Activated CD4-positive, alpha-beta T cell treated with anti-CD3 and anti-CD28 coated beads, Interleukin-2, Interleukin-4, amounts not matched to agents 100 ng/mL and 50 ng/mL, durations not matched to agents 16 hours and 8 hours (primary cell): ENCODE measurements around the gene DST.

Source experiments
- DNase-seq: peaks from one replicate; pipeline ENCODE4 v3.0.0-alpha.2; 2020; ENCODE audit warnings: low spot score

DST gene

GRCh38 chr6:56642366-56643261 lies at the start of gene DST:
Gene DST (minus strand): TSS chr6:56642889.
- DNase-seq: no peak

GRCh38 chr6:56691814-56692213 lies 49.1 kb upstream of the DST start:
- no peak for DNase-seq

DNA sequence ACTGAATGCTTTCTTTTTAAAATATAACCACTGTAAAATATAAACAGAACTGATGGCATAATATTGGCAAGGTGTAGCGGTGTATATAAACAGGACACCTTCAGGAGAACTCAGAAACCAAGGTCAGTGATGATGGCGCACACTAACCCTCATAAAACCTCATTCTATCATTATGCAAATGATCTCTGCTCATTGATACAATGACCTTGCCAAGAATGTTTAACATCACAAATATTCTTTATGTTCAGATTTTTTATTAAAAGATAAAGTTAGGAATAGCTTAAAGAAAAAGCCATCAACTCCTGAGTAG lies 48.6 kb upstream of the DST start:
- no peak for DNase-seq

GRCh38 chr6:56690519-56691285 lies 48.0 kb upstream of the DST start:
- DNase-seq: no peak

DNA sequence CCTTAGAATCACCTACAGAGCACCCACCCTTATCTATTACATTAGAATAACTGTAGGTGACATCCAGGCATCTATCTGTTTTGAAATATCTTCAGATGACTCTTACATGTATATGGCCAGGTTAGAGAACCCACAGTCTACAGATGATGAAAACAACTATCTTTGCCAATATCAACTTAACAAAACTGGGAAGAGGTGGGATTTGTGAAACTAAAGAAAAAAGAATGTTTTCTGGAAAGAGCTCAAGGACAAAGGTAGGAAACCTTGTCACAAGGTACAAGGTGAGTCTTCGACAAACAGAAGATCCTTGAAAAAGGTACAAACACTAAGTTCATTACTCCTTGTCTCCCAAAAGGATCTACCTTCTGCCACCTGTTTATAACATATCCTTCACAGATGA lies 47.0 kb upstream of the DST start:
- no peak for DNase-seq

DNA sequence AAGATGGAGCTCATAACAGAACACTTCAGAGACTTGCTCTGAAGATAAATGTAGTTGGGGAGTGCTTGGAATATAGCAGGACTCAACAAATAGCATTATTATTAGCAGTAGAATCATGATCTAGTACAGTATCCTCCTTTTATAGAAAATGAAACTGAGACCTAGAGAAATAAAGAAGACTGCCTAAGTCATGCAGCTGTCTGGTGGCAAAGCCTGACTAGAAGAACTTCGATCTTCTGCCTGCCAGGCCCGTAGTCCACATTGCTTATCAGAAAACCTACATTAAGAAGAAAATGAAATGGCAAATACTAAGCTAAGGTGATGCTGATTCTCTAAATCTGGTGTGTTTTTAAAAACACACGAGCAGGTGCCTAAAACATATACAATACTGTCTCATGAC lies 46.4 kb upstream of the DST start:
- DNase-seq: no peak

DNA sequence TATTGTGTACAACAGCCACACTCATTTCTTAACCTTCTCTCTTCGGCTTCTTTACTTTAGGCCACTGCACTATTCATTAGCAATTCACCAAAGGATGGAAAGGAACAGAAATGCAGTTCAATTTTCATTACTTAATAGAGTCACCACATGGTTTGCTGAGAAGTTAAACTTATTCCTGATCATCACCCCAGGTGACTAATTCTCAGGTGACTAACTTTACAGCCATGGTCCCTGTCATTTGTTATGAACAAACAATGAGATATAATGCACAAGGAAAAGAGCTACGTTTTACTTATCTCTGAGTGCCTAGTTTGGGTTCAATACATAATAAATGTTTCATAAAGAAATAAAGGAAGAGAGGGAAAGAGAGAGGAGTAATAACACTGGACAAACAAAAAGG lies 45.8 kb upstream of the DST start:
- DNase-seq: no peak

DNA sequence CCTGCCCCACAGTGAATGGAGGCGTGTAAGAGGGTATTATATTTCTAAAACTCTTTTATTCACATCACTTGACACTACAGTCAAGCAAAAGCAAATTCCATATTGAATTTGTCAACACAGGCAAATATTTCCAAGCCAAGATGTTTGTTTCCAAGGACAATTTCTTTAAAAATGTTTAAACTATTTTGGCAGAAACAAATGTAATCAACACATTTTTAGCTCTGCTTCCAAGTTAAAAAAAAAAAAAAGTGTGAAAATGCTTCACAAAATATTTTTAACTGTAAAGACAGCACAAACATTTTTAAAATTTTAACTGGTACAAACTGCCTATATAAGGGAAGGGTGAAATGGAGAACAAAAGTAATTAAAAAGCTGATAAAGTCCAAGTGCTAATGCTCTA lies 44.9 kb upstream of the DST start:
- no peak for DNase-seq

DNA sequence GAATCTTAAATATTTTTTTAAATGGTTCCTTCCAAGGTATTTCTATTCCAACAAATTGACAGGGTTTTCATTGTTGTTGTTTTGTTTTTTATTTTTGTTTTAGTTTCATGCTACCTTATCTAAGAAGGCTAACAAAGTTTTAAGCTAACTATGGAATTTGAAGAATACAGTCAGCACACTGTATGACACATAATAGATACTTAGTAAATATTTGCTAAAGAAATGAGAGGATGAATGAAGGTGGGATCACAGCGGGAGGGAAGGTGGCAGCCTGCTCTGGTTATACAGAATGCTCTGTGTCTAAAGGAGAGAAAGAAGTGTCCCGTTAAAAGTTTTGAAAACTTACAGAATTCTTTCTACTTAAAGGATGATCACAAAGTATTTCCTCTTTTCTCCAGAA lies 43.7 kb upstream of the DST start:
- no peak for DNase-seq

GRCh38 chr6:56685994-56686393 lies 43.3 kb upstream of the DST start:
- no peak for DNase-seq

GRCh38 chr6:56685102-56685733 lies 42.5 kb upstream of the DST start:
- DNase-seq: no peak

DNA sequence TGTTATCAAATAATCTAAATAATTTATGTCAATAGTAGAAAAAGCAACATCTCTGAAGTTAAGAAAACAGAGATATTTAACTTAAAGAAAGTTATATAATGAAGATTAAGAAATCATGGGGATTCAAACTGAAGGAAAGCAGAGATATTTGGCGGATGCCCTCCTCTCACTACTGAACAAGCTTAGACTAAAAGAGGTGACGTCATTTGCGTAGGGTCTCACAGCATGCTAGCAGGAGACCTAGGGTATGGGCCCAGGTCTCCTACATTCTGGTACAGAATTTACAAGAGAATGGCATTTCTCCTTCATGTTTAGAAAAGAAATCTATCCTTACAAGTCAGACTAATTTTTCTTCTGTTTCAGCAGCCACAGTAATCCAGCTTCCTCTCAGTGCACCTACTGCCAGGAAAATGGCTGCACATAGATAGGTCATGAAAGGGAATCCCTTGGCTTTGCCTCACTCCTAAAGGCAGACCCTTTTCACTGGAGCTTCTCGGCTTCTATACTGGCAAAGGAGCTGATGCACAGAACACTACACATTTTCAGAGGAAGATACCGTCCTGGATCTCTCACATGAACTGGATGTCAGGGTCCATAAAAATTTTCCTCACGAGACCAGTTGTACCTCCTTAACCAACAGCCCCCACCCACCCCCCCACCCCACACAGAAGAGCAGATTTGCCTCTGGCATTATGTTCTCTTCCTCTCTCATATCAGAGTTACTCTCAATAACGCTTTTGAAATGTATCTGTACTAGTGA lies 41.8 kb upstream of the DST start:
- DNase-seq: no peak

DNA sequence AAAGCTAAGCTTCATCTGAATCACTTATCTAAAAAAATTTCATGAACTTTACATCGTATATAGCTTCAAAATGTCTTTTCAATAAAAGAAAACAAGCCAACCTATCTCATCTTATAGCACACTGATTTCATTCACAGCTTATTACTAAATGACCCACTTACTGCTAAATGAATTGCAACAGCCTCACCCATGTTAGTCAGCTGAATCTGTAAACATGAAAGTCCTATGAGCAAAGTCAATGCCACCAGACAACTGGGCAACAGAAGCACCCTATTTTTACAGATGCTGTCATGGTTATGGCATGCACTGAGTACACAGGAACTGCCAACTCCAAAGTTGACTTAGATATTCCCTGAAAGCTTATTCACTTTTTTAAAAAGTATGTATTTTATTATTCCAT lies 41.2 kb upstream of the DST start:
- no peak for DNase-seq

GRCh38 chr6:56682635-56683034 lies 39.9 kb upstream of the DST start:
- DNase-seq: no peak

GRCh38 chr6:56677559-56677958 lies 34.9 kb upstream of the DST start:
- DNase-seq: no peak

- DNase-seq: no peak
Measured at GRCh38 chr6:56671651-56672461, 29.2 kb upstream of the DST start.

GRCh38 chr6:56671160-56671559 lies 28.5 kb upstream of the DST start:
- no peak for DNase-seq

DNA sequence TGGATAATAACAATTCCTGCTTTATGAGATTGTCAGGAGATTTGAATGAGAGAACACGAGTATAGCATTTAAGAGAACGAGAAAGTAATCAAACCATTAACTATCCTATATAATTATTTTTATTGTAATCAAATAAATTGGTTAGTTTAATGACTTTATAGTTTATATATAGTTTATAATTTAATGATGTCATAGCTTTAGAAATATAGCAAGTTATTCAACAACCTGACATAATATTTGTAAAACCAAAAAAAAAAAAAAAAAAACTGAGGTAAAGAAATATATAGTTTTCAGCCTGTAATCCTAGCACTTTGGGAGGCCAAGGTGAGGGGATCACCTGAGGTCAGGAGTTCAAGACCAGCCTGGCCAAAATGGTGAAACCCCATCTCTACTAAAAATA lies 26.4 kb upstream of the DST start:
- DNase-seq: no peak

- DNase-seq: no peak
Measured at GRCh38 chr6:56668158-56668557, 25.5 kb upstream of the DST start.

GRCh38 chr6:56667336-56667735 lies 24.6 kb upstream of the DST start:
- no peak for DNase-seq

- no peak for DNase-seq
Measured at GRCh38 chr6:56664029-56664428, 21.3 kb upstream of the DST start.

- no peak for DNase-seq
Measured at GRCh38 chr6:56663344-56663743, 20.7 kb upstream of the DST start.
